ENCODE measurements around the gene CD207.

The CD207 gene

GRCh38 chr2:70828914-70829824, 6.4 kb downstream of the CD207 start:
- Histone ChIP-seq H3K27ac (ENCODE audit: low read length) (no peak overlapping the region), H3K36me3 (ENCODE audit: control insufficient read depth in 2 of 2, insufficient read depth in 2 of 2, low read length in 2 of 2) (no peaks in the 10 kb centered on the region), H3K27me3 (ENCODE audit: control insufficient read depth in 1 of 2, insufficient read depth in 2 of 2, low read length in 2 of 2) (no peaks in the 10 kb centered on the region), H3K9ac (ENCODE audit: low read length in 2 of 2) (no peak overlapping the region), H3K4me3 (ENCODE audit: low read length in 2 of 2) (no peak overlapping the region), H3K9me3 (ENCODE audit: control insufficient read depth in 2 of 2, low read length in 2 of 2) (peaks cover 0 to 2% of the 10 kb centered on the region in 2 donors), H3K4me1 (ENCODE audit: control insufficient read depth, insufficient read depth, low read length) (no peaks in the 10 kb centered on the region)

GRCh38 chr2:70828115-70828514, 7.5 kb downstream of the CD207 start:
- Histone ChIP-seq H3K36me3 (ENCODE audit: control insufficient read depth in 2 of 2, insufficient read depth in 2 of 2, low read length in 2 of 2) (no peaks in the 10 kb centered on the region), H3K4me1 (ENCODE audit: control insufficient read depth, insufficient read depth, low read length) (no peaks in the 10 kb centered on the region), H3K27me3 (ENCODE audit: control insufficient read depth in 1 of 2, insufficient read depth in 2 of 2, low read length in 2 of 2) (no peaks in the 10 kb centered on the region), H3K27ac (ENCODE audit: low read length) (no peak overlapping the region), H3K9ac (ENCODE audit: low read length in 2 of 2) (no peak overlapping the region), H3K4me3 (ENCODE audit: low read length in 2 of 2) (no peak overlapping the region), H3K9me3 (ENCODE audit: control insufficient read depth in 2 of 2, low read length in 2 of 2) (no peaks in the 10 kb centered on the region)

GRCh38 chr2:70827388-70827787, 8.2 kb downstream of the CD207 start:
- Histone ChIP-seq H3K9me3 (ENCODE audit: control insufficient read depth in 2 of 2, low read length in 2 of 2) (no peaks in the 10 kb centered on the region), H3K4me1 (ENCODE audit: control insufficient read depth, insufficient read depth, low read length) (no peaks in the 10 kb centered on the region), H3K4me3 (ENCODE audit: low read length in 2 of 2) (no peak overlapping the region), H3K9ac (ENCODE audit: low read length in 2 of 2) (no peak overlapping the region), H3K27me3 (ENCODE audit: control insufficient read depth in 1 of 2, insufficient read depth in 2 of 2, low read length in 2 of 2) (no peaks in the 10 kb centered on the region), H3K36me3 (ENCODE audit: control insufficient read depth in 2 of 2, insufficient read depth in 2 of 2, low read length in 2 of 2) (no peaks in the 10 kb centered on the region), H3K27ac (ENCODE audit: low read length) (no peak overlapping the region)

- no peaks in the 10 kb centered on the region for H3K36me3 ChIP-seq (ENCODE audit: control insufficient read depth in 2 of 2, insufficient read depth in 2 of 2, low read length in 2 of 2)
- H3K27me3 ChIP-seq (ENCODE audit: control insufficient read depth in 1 of 2, insufficient read depth in 2 of 2, low read length in 2 of 2) = peaks cover 0 to 4% of the 10 kb centered on the region in 2 donors
- no peak overlapping the region for H3K9ac ChIP-seq (ENCODE audit: low read length in 2 of 2)
- no peaks in the 10 kb centered on the region for H3K4me1 ChIP-seq (ENCODE audit: control insufficient read depth, insufficient read depth, low read length)
- H3K4me3 ChIP-seq (ENCODE audit: low read length in 2 of 2) = no peak overlapping the region
- no peaks in the 10 kb centered on the region for H3K9me3 ChIP-seq (ENCODE audit: control insufficient read depth in 2 of 2, low read length in 2 of 2)
- no peak overlapping the region for H3K27ac ChIP-seq (ENCODE audit: low read length)
Measured at GRCh38 chr2:70826696-70827350, 8.8 kb downstream of the CD207 start.

- Histone ChIP-seq H3K27ac (ENCODE audit: low read length) (no peak overlapping the region), H3K4me1 (ENCODE audit: control insufficient read depth, insufficient read depth, low read length) (no peaks in the 10 kb centered on the region), H3K9ac (ENCODE audit: low read length in 2 of 2) (no peak overlapping the region), H3K4me3 (ENCODE audit: low read length in 2 of 2) (no peak overlapping the region), H3K36me3 (ENCODE audit: control insufficient read depth in 2 of 2, insufficient read depth in 2 of 2, low read length in 2 of 2) (no peaks in the 10 kb centered on the region), H3K9me3 (ENCODE audit: control insufficient read depth in 2 of 2, low read length in 2 of 2) (no peaks in the 10 kb centered on the region), H3K27me3 (ENCODE audit: control insufficient read depth in 1 of 2, insufficient read depth in 2 of 2, low read length in 2 of 2) (peaks cover 0 to 13% of the 10 kb centered on the region in 2 donors)
Measured at GRCh38 chr2:70823249-70823648, 12.4 kb downstream of the CD207 start.

GRCh38 chr2:70822843-70823242, 12.8 kb downstream of the CD207 start:
- no peaks in the 10 kb centered on the region for H3K4me1 ChIP-seq (ENCODE audit: control insufficient read depth, insufficient read depth, low read length)

GRCh38 chr2:70820499-70820898, 15.1 kb downstream of the CD207 start, which contains the start of gene CLEC4F:
CLEC4F (minus strand) TSS chr2:70820599; CDS start chr2:70820523, 76 bp downstream.
- no peak within 1 kb of the TSS for H3K4me3 ChIP-seq (ENCODE audit: low read length in 2 of 2)
- H3K36me3 ChIP-seq (ENCODE audit: control insufficient read depth in 2 of 2, insufficient read depth in 2 of 2, low read length in 2 of 2) = no peaks in the 10 kb centered on the region
- no peaks in the 10 kb centered on the region for H3K9me3 ChIP-seq (ENCODE audit: control insufficient read depth in 2 of 2, low read length in 2 of 2)
- H3K4me1 ChIP-seq (ENCODE audit: control insufficient read depth, insufficient read depth, low read length) = no peaks in the 10 kb centered on the region
- peaks cover 2 to 14% of the 10 kb centered on the region in 2 donors for H3K27me3 ChIP-seq (ENCODE audit: control insufficient read depth in 1 of 2, insufficient read depth in 2 of 2, low read length in 2 of 2)
- H3K9ac ChIP-seq (ENCODE audit: low read length in 2 of 2) = no peak within 1 kb of the TSS
- H3K27ac ChIP-seq (ENCODE audit: low read length) = no peak within 1 kb of the TSS

More at GRCh38 chr2:70822843-70823242, 12.8 kb downstream of the CD207 start:
- H3K36me3 ChIP-seq (ENCODE audit: control insufficient read depth in 2 of 2, insufficient read depth in 2 of 2, low read length in 2 of 2) = no peaks in the 10 kb centered on the region
- peaks cover 0 to 13% of the 10 kb centered on the region in 2 donors for H3K27me3 ChIP-seq (ENCODE audit: control insufficient read depth in 1 of 2, insufficient read depth in 2 of 2, low read length in 2 of 2)
- no peak overlapping the region for H3K27ac ChIP-seq (ENCODE audit: low read length)
- H3K9ac ChIP-seq (ENCODE audit: low read length in 2 of 2) = no peak overlapping the region
- H3K9me3 ChIP-seq (ENCODE audit: control insufficient read depth in 2 of 2, low read length in 2 of 2) = no peaks in the 10 kb centered on the region
- H3K4me3 ChIP-seq (ENCODE audit: low read length in 2 of 2) = no peak overlapping the region

GRCh38 chr2:70817284-70817954, 18.2 kb downstream of the CD207 start:
- Histone ChIP-seq H3K36me3 (ENCODE audit: control insufficient read depth in 2 of 2, insufficient read depth in 2 of 2, low read length in 2 of 2) (no peaks in the 10 kb centered on the region), H3K4me1 (ENCODE audit: control insufficient read depth, insufficient read depth, low read length) (no peaks in the 10 kb centered on the region), H3K27me3 (ENCODE audit: control insufficient read depth in 1 of 2, insufficient read depth in 2 of 2, low read length in 2 of 2) (peaks cover 6 to 17% of the 10 kb centered on the region in 2 donors), H3K9ac (ENCODE audit: low read length in 2 of 2) (no peak overlapping the region), H3K4me3 (ENCODE audit: low read length in 2 of 2) (no peak overlapping the region), H3K27ac (ENCODE audit: low read length) (no peak overlapping the region), H3K9me3 (ENCODE audit: control insufficient read depth in 2 of 2, low read length in 2 of 2) (no peaks in the 10 kb centered on the region)

- peaks cover 6 to 13% of the 10 kb centered on the region in 2 donors for H3K27me3 ChIP-seq (ENCODE audit: control insufficient read depth in 1 of 2, insufficient read depth in 2 of 2, low read length in 2 of 2)
- no peak overlapping the region for H3K9ac ChIP-seq (ENCODE audit: low read length in 2 of 2)
- no peaks in the 10 kb centered on the region for H3K4me1 ChIP-seq (ENCODE audit: control insufficient read depth, insufficient read depth, low read length)
- H3K36me3 ChIP-seq (ENCODE audit: control insufficient read depth in 2 of 2, insufficient read depth in 2 of 2, low read length in 2 of 2) = no peaks in the 10 kb centered on the region
- H3K27ac ChIP-seq (ENCODE audit: low read length) = no peak overlapping the region
- H3K9me3 ChIP-seq (ENCODE audit: control insufficient read depth in 2 of 2, low read length in 2 of 2) = no peaks in the 10 kb centered on the region
- H3K4me3 ChIP-seq (ENCODE audit: low read length in 2 of 2) = no peak overlapping the region
Measured at GRCh38 chr2:70816726-70817125, 18.9 kb downstream of the CD207 start.

- no peaks in the 10 kb centered on the region for H3K36me3 ChIP-seq (ENCODE audit: control insufficient read depth in 2 of 2, insufficient read depth in 2 of 2, low read length in 2 of 2)
- no peaks in the 10 kb centered on the region for H3K4me1 ChIP-seq (ENCODE audit: control insufficient read depth, insufficient read depth, low read length)
- H3K9me3 ChIP-seq (ENCODE audit: control insufficient read depth in 2 of 2, low read length in 2 of 2) = no peaks in the 10 kb centered on the region
- H3K9ac ChIP-seq (ENCODE audit: low read length in 2 of 2) = no peak overlapping the region
- no peak overlapping the region for H3K4me3 ChIP-seq (ENCODE audit: low read length in 2 of 2)
- no peak overlapping the region for H3K27ac ChIP-seq (ENCODE audit: low read length)
- H3K27me3 ChIP-seq (ENCODE audit: control insufficient read depth in 1 of 2, insufficient read depth in 2 of 2, low read length in 2 of 2) = no peaks in the 10 kb centered on the region
Measured at GRCh38 chr2:70808983-70809958, 26.3 kb downstream of the CD207 start.
